TTC549 (cell line): Measurements from ENCODE around the gene LFNG.

ENCODE experiments used
- FAIRE-seq: peaks from 2 replicates; lab custom pipeline; 2012; peaks lifted over from hg19 to GRCh38; lab: Jason Lieb, UNC

LFNG gene

GRCh38 chr7:2517678-2518507 is 1.7 kb upstream of the LFNG start:
- no peak for FAIRE-seq

GRCh38 chr7:2518737-2519118 is 846 bp upstream of the LFNG start:
- FAIRE-seq: no peak

GRCh38 chr7:2520131-2520760 is 672 bp downstream of the LFNG start:
- FAIRE-seq: no peak

DNA sequence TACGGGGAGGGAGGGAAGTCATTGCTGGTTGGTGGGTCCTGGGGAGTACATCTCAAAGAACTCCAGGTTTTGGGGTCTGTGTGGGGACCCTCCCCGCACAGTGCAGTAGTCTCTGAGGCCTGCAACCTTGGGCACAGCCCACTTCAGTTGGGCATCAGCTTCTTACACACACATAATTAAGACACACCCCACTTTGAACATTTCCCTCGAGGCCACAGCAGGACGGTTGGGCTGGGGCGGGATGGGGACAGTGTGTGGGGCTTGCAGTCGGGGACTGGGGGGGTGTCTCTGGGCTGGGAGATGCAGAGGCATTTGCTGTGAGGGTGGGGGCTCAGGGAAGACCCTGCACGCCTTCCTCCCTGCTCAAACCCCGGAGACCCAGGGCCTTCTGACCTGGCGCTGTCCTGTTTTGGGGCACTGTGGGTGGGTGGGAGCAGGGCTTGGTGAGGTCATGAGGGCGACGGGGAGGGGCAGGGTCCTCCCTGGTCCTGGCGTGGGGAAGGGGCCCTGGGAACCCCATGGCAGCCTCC is 1.3 kb downstream of the LFNG start:
- no peak for FAIRE-seq

- FAIRE-seq: no peak
Observed at GRCh38 chr7:2521341-2521745, 1.8 kb downstream of the LFNG start.

DNA sequence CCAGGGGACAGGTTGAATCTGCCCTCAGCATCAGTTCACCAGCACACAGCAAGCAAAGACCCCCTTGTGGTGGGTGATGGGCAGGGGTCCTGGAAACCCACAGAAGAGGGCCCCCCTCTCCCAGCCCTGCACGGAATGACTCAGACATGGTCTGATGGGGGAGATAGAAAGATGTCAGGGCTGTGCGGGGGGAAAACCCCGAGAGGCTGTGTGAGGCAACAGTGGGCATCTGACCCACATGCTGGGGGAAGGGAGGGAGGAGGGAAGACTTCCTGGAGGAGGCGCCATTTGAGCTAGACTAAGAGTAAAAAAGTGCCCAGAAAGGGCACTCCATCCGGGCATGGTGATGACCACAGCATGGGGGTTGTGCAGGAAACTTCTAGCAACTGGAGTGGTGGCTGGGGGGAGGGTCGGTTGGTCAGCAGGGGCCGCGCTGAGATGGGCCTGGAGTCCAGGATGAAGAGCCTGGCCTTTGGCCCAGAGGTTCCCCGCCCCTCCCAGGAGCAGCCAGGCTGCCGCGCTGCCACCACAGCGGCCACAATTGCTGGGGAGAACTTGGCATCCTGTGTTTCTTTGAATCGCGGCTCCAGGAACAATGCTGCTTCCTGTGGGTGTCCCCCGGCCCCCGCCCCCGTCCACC is 2.5 kb downstream of the LFNG start:
- FAIRE-seq: no peak

DNA sequence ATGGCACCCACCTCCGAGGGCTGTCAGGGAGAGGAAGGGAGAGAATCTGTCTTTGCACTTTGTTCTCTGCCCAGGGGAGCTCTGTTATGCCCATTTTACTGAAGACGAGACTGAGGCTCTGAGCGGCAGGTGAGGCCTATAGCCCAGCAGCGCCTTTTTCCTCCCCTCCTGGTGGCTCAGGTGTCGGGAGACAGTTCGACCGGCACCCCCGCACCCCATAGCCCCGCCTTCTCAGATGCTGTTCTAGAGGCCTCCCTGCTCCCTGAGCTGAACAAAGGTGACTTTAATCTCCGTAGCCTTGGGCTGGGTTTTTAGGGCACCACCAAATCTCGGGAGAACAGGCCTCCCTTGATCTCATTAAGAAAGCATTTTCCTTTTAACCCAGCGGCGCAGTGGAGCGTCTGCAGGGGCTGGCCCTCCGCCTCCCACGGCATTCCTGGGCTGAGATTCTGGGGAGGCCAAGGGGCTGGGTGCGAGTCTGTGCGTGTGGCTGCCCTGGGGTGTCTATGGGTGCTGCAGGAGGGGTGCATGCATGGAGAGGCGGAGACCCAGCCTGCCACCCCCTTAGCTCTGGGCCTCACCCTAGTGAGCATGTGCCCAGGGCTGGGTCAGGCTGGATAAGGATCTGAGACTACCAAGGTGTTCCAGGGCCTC is 3.3 kb downstream of the LFNG start:
- FAIRE-seq: no peak

GRCh38 chr7:2523461-2523936 is 3.9 kb downstream of the LFNG start:
- no peak for FAIRE-seq

- no peak for FAIRE-seq
Observed at GRCh38 chr7:2523941-2524807, 4.6 kb downstream of the LFNG start.

GRCh38 chr7:2524808-2525657 is 5.5 kb downstream of the LFNG start:
- FAIRE-seq: no peak

DNA sequence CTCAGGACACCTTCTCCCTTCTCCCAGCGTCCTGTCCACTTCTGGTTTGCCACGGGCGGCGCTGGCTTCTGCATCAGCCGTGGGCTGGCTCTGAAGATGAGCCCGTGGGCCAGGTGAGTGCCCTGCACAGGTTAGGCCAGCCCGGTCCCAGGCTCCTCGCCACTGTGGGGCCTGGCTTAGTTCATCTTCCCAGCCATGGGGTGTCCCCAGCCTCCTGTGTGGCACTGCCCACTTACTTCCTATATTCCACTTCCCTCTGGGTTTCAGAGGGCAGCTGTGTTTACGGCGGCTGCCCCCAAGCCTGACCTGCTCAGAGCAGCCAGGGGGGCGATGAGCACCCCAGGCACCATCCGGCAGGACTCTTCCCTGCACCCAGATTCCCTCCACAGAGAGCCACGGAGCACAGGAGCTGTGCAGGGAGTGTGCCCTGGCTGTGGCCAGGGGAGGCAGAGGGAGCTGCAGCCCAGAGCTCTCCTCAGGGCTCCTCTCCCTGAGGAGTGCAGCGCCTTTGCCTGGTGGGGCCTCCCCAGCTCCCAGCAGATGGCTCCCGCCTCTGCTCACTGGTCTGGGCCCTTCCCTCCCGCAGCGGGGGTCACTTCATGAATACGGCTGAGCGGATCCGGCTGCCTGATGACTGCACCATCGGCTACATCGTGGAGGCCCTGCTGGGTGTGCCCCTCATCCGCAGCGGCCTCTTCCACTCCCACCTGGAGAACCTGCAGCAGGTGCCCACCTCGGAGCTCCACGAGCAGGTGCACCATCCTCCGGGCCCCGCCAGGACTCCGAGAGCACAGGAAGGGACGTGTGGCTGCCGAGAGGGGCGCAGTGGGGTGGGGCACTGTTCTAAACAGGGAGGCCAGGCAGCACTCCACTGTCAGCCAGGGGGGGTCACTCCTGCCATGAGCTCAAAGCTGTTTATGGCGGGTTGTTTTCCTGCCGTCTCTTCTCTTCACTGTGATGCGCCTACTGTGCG is 6.4 kb downstream of the LFNG start:
- no peak for FAIRE-seq

GRCh38 chr7:2526659-2527504 is 7.3 kb downstream of the LFNG start:
- no peak for FAIRE-seq

DNA sequence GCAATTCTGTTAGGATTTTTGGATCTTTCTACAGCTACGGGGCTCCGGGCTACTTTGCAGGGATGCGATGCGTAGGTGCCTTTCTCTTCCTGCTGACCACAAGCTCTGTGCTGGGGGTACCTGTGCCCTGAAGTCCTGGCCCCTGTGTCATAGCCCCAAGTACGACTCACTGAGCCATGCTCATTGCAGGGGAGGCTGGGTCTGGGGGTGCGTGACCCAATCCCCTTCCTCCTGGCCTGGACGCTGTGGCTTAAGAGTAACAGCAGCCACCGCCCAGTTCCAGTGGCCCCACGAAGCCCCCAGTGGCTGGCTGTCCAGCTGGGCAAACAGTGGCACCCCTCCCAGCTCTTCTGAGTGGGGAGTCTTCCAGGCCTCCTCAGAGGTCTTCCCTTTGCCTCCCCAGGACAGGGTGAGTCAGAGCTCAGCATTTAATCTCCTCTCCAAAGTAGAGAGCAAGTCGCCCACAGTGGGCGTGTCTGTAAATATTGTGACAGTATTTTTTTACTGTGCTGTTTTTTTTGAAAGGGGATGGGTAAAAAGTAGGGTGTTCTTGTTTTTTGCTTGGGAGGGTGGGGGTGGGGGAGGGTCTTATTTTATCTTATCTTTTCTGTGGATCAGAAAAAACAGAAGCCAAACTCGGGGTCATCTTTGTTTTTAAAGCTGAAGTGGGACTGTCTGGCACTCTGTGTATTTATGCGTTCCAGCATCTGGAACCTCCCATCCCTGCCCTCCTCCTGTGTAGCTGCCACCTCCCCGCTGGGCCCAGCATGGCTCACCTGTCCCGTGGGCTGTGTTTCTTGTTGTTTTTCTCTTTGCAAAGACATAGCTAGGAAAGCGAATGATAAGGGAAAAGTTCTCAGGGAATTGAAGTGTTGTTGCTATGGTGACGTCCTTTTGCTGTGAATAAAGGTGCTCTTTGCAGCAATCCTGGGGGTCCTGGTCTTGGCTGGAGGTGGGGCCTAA is 8.2 kb downstream of the LFNG start:
- FAIRE-seq: no peak

DNA sequence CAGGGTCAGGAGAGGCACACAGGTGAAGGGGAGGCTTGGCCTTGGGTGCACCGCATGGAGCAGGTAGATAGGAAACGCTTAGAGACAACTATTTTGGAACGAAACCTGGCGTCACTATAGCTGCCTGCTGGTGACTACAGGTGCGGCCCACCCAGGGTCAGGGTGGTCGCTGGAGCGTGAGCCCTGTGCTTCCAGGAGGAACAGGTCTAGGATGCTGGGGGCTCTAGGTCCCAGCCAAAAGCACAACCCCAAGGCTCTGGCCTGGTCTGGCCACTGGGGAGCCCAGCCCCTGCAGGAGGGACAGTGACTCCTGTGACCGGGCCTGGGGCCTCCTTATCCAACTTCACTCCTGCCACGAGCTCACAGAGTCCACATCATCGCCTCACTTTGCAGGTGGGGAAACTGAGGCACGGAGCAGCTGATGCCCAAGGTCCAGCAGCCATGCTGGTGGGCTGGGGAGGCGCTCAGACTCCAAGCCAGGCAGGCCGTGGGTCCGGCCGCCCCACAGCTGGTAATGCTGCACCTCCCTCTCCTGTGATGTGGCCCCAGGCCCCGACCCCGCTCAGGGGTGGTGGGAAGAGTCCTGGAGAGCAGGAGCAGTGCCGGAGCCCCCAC is 9.0 kb downstream of the LFNG start:
- no peak for FAIRE-seq

- FAIRE-seq: no peak
Observed at GRCh38 chr7:2529161-2530070, 9.8 kb downstream of the LFNG start.
